PC-9 (cell line): ENCODE measurements around the gene PLCH2. TPM values are rescaled to one million over a fixed set of nuclear protein-coding genes. Genes with fewer than 3 reads are reported as not detected.
"Not testable (repeated sequence)": the region's sequence is repeated elsewhere in the genome, so short reads cannot be mapped to it uniquely, and the experiment has no call there.

Experiments used
- BruUV-seq: library from RNA; stranded (reverse); fragments of 400-500 nt; replicated peaks from 2 replicates; lab custom pipeline; 2021; lab: Mats Ljungman, UMichigan
- CTCF ChIA-PET: fragments of 300-600 bp; sonication (Branson Sonifier 250); formaldehyde crosslinking; loops from one replicate; lab custom pipeline; 2022; ENCODE audit warnings: antibody characterized with exemption; lab: Charles Lee
- POLR2A ChIA-PET: fragments of 300-600 bp; sonication (Branson Sonifier 250); formaldehyde crosslinking; loops from one replicate; lab custom pipeline; 2022; ENCODE audit warnings: antibody characterized with exemption; ENCODE audit not compliant: unreplicated experiment; lab: Charles Lee
- DNase-seq, 2 experiments: peaks; one replicate each; pipeline versions ENCODE4 v3.0.0 to v3.0.0-alpha.2; 2015 to 2022; ENCODE audit warnings: mixed read lengths in 1 of 2
- H2AFZ ChIP-seq: fragments of 200-600 bp; sonication (generic); 2 replicates; pipeline ENCODE4 v1.8.1; 2017; ENCODE audit warnings: antibody characterized with exemption
- H3F3A ChIP-seq: fragments of 200-600 bp; sonication (generic); 2 replicates; pipeline ENCODE4 v1.8.1; 2017; ENCODE audit warnings: antibody characterized with exemption, mild to moderate bottlenecking, low read depth; ENCODE audit not compliant: insufficient read depth
- H3K27ac ChIP-seq: fragments of 200-600 bp; sonication (generic); 2 replicates; pipeline ENCODE4 v1.6.1; 2016; ENCODE audit warnings: mixed run types
- H3K27me3 ChIP-seq: fragments of 200-600 bp; sonication (generic); 2 replicates; pipeline ENCODE4 v1.6.1; 2016; ENCODE audit warnings: low read depth, mixed run types; ENCODE audit not compliant: insufficient read depth
- H3K36me3 ChIP-seq: fragments of 200-600 bp; sonication (generic); 2 replicates; pipeline ENCODE4 v1.6.1; 2016; ENCODE audit warnings: low read depth, mixed run types
- H3K4me1 ChIP-seq: fragments of 200-600 bp; sonication (generic); replicated peaks from 2 replicates; pipeline ENCODE4 v1.6.1; 2016; ENCODE audit warnings: mixed run types; ENCODE audit not compliant: insufficient read depth
- H3K4me2 ChIP-seq: fragments of 200-600 bp; sonication (generic); 2 replicates; pipeline ENCODE4 v1.6.1; 2017; ENCODE audit warnings: mixed run types
- H3K4me3 ChIP-seq: fragments of 200-600 bp; sonication (generic); 2 replicates; pipeline ENCODE4 v1.6.1; 2016; ENCODE audit warnings: mixed run types
- H3K79me2 ChIP-seq: fragments of 200-600 bp; sonication (generic); 2 replicates; pipeline ENCODE4 v1.6.1; 2017; ENCODE audit warnings: low read depth, mixed run types
- H3K9me2 ChIP-seq: fragments of 200-600 bp; sonication (generic); 2 replicates; pipeline ENCODE4 v1.8.1; 2017; ENCODE audit warnings: mild to moderate bottlenecking; ENCODE audit not compliant: insufficient read depth
- H3K9me3 ChIP-seq: fragments of 200-600 bp; sonication (generic); 2 replicates; pipeline ENCODE4 v1.8.1; 2016; ENCODE audit warnings: low read depth; ENCODE audit not compliant: insufficient read depth
- H4K20me1 ChIP-seq: fragments of 200-600 bp; sonication (generic); 2 replicates; pipeline ENCODE4 v1.8.1; 2017; ENCODE audit not compliant: insufficient read depth
- EZH2 ChIP-seq: fragments of 200-600 bp; sonication (generic); IDR thresholded peaks from 2 replicates; pipeline ENCODE4 v1.8.0; 2017; ENCODE audit warnings: antibody characterized with exemption, low read depth
- intact Hi-C: fragments of 100-400 bp; cut with micrococcal nuclease; formaldehyde crosslinking; loops from one replicate; pipeline ENCODE4 v1.10.0; 2022; ENCODE audit not compliant: unreplicated experiment
- total RNA-seq: library from RNA; stranded (reverse); gene quantifications from 2 replicates; pipeline ENCODE4 v1.2.3, GENCODE V29; 2021
- TF ChIP-seq, protein P1 (sequence below): fragments of 200-600 bp; sonication (generic); conservative IDR thresholded peaks from 2 replicates; pipeline ENCODE4 v1.6.1; 2017; ENCODE audit warnings: mixed run types, antibody characterized with exemption, mild to moderate bottlenecking, moderate library complexity

The PLCH2 gene
- total RNA-seq, 1 experiment from 2014 or later, result 0.98 TPM

DNA sequence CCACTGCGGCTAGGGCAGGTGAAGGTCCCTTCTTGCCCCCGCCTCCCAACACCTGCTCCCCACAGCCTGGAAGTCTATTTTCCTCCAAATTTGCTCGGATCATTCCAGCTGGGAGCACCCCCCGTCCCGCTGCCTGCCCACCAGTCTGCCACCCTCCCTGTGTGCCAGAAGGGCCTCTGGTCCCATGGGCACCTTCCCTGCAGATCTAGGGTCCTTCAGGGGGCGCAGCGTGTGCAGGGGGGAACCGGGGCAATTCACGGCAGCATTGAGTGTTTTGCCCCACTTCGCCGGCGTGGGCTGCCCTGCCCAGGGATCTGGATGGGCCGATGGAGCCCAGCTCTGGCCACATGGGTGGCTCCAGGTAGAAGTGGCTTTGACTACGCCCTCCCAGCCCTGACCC lies 37.4 kb upstream of the PLCH2 start:
- H3K4me1 ChIP-seq, result no peaks in the 10 kb centered on the region
- DNase-seq, result no peak
- H2AFZ ChIP-seq, result no peak overlapping the region
- TF ChIP-seq, protein P1, sequence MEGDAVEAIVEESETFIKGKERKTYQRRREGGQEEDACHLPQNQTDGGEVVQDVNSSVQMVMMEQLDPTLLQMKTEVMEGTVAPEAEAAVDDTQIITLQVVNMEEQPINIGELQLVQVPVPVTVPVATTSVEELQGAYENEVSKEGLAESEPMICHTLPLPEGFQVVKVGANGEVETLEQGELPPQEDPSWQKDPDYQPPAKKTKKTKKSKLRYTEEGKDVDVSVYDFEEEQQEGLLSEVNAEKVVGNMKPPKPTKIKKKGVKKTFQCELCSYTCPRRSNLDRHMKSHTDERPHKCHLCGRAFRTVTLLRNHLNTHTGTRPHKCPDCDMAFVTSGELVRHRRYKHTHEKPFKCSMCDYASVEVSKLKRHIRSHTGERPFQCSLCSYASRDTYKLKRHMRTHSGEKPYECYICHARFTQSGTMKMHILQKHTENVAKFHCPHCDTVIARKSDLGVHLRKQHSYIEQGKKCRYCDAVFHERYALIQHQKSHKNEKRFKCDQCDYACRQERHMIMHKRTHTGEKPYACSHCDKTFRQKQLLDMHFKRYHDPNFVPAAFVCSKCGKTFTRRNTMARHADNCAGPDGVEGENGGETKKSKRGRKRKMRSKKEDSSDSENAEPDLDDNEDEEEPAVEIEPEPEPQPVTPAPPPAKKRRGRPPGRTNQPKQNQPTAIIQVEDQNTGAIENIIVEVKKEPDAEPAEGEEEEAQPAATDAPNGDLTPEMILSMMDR, result no peak
- no peak for TF ChIP-seq EZH2
- H3K27me3 ChIP-seq, result peaks cover 71% of the 10 kb centered on the region
- no peaks in the 10 kb centered on the region for H3K79me2 ChIP-seq
- H4K20me1 ChIP-seq, result peaks cover 6% of the 10 kb centered on the region; the same call in 1 of the 2 replicates
- no peaks in the 10 kb centered on the region for H3K36me3 ChIP-seq
- POLR2A ChIA-PET, result no interaction called here
- no peak overlapping the region for H3K4me3 ChIP-seq
- H3F3A ChIP-seq, result no peaks in the 10 kb centered on the region
- no TSS peak for BruUV-seq
- no peak overlapping the region for H3K27ac ChIP-seq
- intact Hi-C loops, result no loop called here
- no peaks in the 10 kb centered on the region for H3K9me2 ChIP-seq
- no peak overlapping the region for H3K4me2 ChIP-seq
- CTCF ChIA-PET, result no interaction called here
- H3K9me3 ChIP-seq, result no peaks in the 10 kb centered on the region

DNA sequence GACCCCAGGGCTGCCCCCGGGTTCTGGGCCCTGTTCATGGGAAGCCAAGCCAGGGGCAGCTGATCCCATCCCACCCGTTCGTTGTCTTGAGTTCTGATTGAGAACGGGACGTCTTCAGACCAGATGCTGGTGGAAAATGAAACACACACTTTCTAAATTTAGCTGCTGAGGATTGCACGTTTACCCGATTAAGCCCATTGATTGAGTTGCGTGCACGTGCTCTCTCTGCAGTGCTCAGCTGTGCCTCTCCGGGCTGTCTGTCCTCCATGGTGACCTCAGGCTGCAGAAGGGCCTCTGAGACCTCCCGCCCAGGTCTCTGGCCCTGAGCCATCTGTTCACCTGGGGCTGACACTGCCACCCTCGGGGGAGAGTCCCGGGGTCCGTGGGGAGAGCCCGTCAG lies 36.7 kb upstream of the PLCH2 start:
- POLR2A ChIA-PET, result no interaction called here
- no peaks in the 10 kb centered on the region for H3K79me2 ChIP-seq

DNA sequence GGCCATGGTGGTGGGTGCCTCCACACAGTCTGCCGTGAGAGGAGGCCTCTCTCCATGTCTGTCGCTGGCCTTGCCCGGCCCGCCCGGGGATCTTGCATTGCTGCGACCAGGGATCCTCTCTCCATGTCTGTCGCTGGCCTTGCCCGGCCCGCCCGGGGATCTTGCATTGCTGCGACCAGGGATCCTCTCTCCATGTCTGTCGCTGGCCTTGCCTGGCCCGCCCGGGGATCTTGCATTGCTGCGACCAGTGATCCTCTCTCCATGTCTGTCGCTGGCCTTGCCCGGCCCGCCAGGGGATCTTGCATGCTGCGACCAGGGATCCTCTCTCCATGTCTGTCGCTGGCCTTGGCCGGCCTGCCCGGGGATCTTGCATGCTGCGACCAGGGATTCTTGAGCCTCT lies 35.7 kb upstream of the PLCH2 start:
- H3K79me2 ChIP-seq, BruUV-seq, POLR2A ChIA-PET, H3K4me1 ChIP-seq, CTCF ChIA-PET, H4K20me1 ChIP-seq, intact Hi-C loops, DNase-seq, H3K9me3 ChIP-seq, H3F3A ChIP-seq, H2AFZ ChIP-seq, H3K27ac ChIP-seq, H3K4me2 ChIP-seq, H3K9me2 ChIP-seq, H3K4me3 ChIP-seq, H3K36me3 ChIP-seq: not testable (repeated sequence)
- H3K27me3 ChIP-seq, result peaks cover 54% of the 10 kb centered on the region

More for the DNA sequence above, 36.7 kb upstream of the PLCH2 start:
- Histone ChIP-seq H4K20me1 (peaks cover 6% of the 10 kb centered on the region; the same call in 1 of the 2 replicates), H3K4me1 (no peaks in the 10 kb centered on the region), H3K27me3 (peaks cover 64% of the 10 kb centered on the region), H3K4me2 (no peak overlapping the region), H3K36me3 (no peaks in the 10 kb centered on the region), H3F3A (no peaks in the 10 kb centered on the region), H3K9me2 (no peaks in the 10 kb centered on the region), H3K9me3 (no peaks in the 10 kb centered on the region), H2AFZ (no peak overlapping the region), H3K4me3 (no peak overlapping the region), H3K27ac (no peak overlapping the region)
- BruUV-seq, result no TSS peak
- CTCF ChIA-PET, result no interaction called here
- no peak for TF ChIP-seq EZH2
- TF ChIP-seq, protein P1, result no peak
- intact Hi-C loops, result no loop called here
- DNase-seq, result no peak

DNA sequence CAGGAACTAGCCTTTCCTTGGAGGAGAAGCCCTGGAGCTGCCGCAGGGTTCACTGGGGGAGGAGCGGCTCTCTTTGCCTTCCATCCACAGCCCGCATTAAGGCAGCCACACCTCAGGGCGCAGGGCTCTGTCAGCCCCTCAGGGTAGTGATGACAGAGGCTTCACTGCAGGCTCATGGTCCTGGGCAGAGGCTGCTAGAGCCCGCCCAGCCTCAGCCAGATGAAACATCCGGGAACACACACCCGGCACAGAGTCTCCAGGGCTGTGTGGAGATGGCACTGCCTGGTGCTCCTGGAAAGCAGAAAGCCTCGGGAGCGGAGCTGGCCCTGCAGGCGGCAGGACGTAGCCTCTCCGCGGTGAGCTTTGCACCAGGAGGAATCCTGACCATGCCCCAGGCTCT lies 34.3 kb upstream of the PLCH2 start:
- no peaks in the 10 kb centered on the region for H3K9me2 ChIP-seq
- no peak overlapping the region; the same call in 1 of the 2 replicates for H3K4me2 ChIP-seq
- no peak overlapping the region for H2AFZ ChIP-seq
- intact Hi-C loops, result no loop called here
- ChIA-PET CTCF (no interaction called here), POLR2A (no interaction called here)
- no peak overlapping the region for H3K4me3 ChIP-seq
- no peaks in the 10 kb centered on the region for H3K9me3 ChIP-seq
- no peak for DNase-seq
- H3K79me2 ChIP-seq, result no peaks in the 10 kb centered on the region
- no TSS peak for BruUV-seq
- peaks cover 49% of the 10 kb centered on the region for H3K27me3 ChIP-seq
- no peaks in the 10 kb centered on the region for H3K4me1 ChIP-seq
- H3K27ac ChIP-seq, result no peak overlapping the region
- TF ChIP-seq, protein P1, result no peak
- no peak for TF ChIP-seq EZH2
- H3F3A ChIP-seq, result no peaks in the 10 kb centered on the region
- H3K36me3 ChIP-seq, result no peaks in the 10 kb centered on the region
- H4K20me1 ChIP-seq, result peaks cover 6% of the 10 kb centered on the region; the same call in 1 of the 2 replicates
